ENCODE results near the gene TRAK1.

GRCh38 chr3:42052484-42053351, 38.4 kb upstream of the TRAK1 start:
- TF ChIP-seq POLR2A (IDR thresholded peaks at IDR 0.05; ENCODE audit: low read length) (no peak), GATA1 (IDR thresholded peaks at IDR 0.05; ENCODE audit: low read depth, low read length) (no peak)
